Neural progenitor cell (in vitro differentiated cells): ENCODE results near the gene COL4A4. TPM values are rescaled to one million over a fixed set of nuclear protein-coding genes. Genes with fewer than 3 reads are reported as not detected.

Experiments used
- DNase-seq: peaks from one replicate; pipeline ENCODE4 v3.0.0-alpha.2; 2016; ENCODE audit warnings: low spot score
- H2AFZ ChIP-seq: fragments of 200-600 bp; sonication (generic); replicated peaks from 2 replicates; pipeline ENCODE4 v1.6.1; 2016; ENCODE audit warnings: antibody characterized with exemption
- H3F3A ChIP-seq: fragments of 200-600 bp; sonication (generic); 2 replicates; pipeline ENCODE4 v1.6.1; 2016; ENCODE audit warnings: antibody characterized with exemption, low read depth
- H3K27ac ChIP-seq: fragments of 200-600 bp; sonication (generic); 2 replicates; pipeline ENCODE4 v1.5.1; 2016; ENCODE audit warnings: mild to moderate bottlenecking
- H3K27me3 ChIP-seq: fragments of 200-600 bp; sonication (generic); 2 replicates; pipeline ENCODE4 v1.6.1; 2016; ENCODE audit warnings: mild to moderate bottlenecking, moderate library complexity
- H3K36me3 ChIP-seq: fragments of 200-600 bp; sonication (generic); 2 replicates; pipeline ENCODE4 v1.5.1; 2016
- H3K4me1 ChIP-seq: fragments of 200-600 bp; sonication (generic); 2 replicates; pipeline ENCODE4 v1.6.1; 2016; ENCODE audit warnings: mixed run types
- H3K4me2 ChIP-seq: fragments of 200-600 bp; sonication (generic); 2 replicates; pipeline ENCODE4 v1.6.1; 2016
- H3K4me3 ChIP-seq: fragments of 200-600 bp; sonication (generic); 2 replicates; pipeline ENCODE4 v1.5.1; 2016
- H3K79me2 ChIP-seq: fragments of 200-600 bp; sonication (generic); 2 replicates; pipeline ENCODE4 v1.6.1; 2016; ENCODE audit warnings: low read depth
- H3K9ac ChIP-seq: fragments of 200-600 bp; sonication (generic); 2 replicates; pipeline ENCODE4 v1.6.1; 2016
- H3K9me3 ChIP-seq: fragments of 200-600 bp; sonication (generic); 2 replicates; pipeline ENCODE4 v1.5.1; 2016; ENCODE audit warnings: low read depth
- H4K20me1 ChIP-seq: fragments of 200-600 bp; sonication (generic); 2 replicates; pipeline ENCODE4 v1.6.1; 2016; ENCODE audit warnings: low read depth
- H3K27ac Mint-ChIP-seq: 3 replicates; pipeline ENCODE4 v1.8.0; 2021; ENCODE audit warnings: mixed read lengths
- H3K27me3 Mint-ChIP-seq: 2 replicates; pipeline ENCODE4 v1.8.0; 2022; ENCODE audit warnings: low read depth, mild to moderate bottlenecking, inconsistent platforms, moderate library complexity, mixed read lengths; ENCODE audit not compliant: insufficient read depth
- H3K36me3 Mint-ChIP-seq: 3 replicates; pipeline ENCODE4 v1.8.0; 2021; ENCODE audit warnings: mixed read lengths
- H3K4me1 Mint-ChIP-seq: 3 replicates; pipeline ENCODE4 v1.8.0; 2021; ENCODE audit warnings: mixed read lengths
- H3K4me3 Mint-ChIP-seq: 3 replicates; pipeline ENCODE4 v1.8.0; 2021; ENCODE audit warnings: mild to moderate bottlenecking, moderate library complexity, mixed read lengths
- H3K9me3 Mint-ChIP-seq: 3 replicates; pipeline ENCODE4 v1.8.0; 2020; ENCODE audit warnings: mixed read lengths
- CTCF ChIP-seq: fragments of 200-600 bp; sonication (generic); IDR thresholded peaks from 2 replicates; pipeline ENCODE4 v1.5.1; 2017; ENCODE audit warnings: antibody characterized with exemption, mild to moderate bottlenecking
- EZH2 ChIP-seq: fragments of 200-600 bp; sonication (generic); IDR thresholded peaks from 2 replicates; pipeline ENCODE4 v1.6.1; 2017; ENCODE audit warnings: antibody characterized with exemption, mild to moderate bottlenecking, moderate library complexity
- EZH2phosphoT487 ChIP-seq: fragments of 200-600 bp; sonication (generic); IDR thresholded peaks from 2 replicates; pipeline ENCODE4 v1.6.1; 2017; ENCODE audit warnings: antibody characterized with exemption
- total RNA-seq: library from RNA; depleted of rRNA; stranded (reverse); fragments of >200 nt; gene quantifications from 2 replicates; pipeline ENCODE4 v1.2.3, GENCODE V29; 2015; ENCODE audit warnings: low replicate concordance

Gene COL4A4
- total RNA-seq, 1 donor from 2014 or later = 0.60 TPM

GRCh38 chr2:226970362-226970761 lies 193.6 kb downstream of the COL4A4 start:
- no peaks in the 10 kb centered on the region for H3F3A ChIP-seq
- no peaks in the 10 kb centered on the region for H3K36me3 ChIP-seq
- Mint-ChIP-seq H3K4me1 (no peaks in the 10 kb centered on the region), H3K9me3 (no peaks in the 10 kb centered on the region), H3K36me3 (no peaks in the 10 kb centered on the region), H3K27me3 (peaks cover 2% of the 10 kb centered on the region), H3K4me3 (no peak overlapping the region), H3K27ac (no peak overlapping the region)
- no peaks in the 10 kb centered on the region for H3K27me3 ChIP-seq
- no peaks in the 10 kb centered on the region for H4K20me1 ChIP-seq
- no peak overlapping the region for H3K9ac ChIP-seq
- H3K4me2 ChIP-seq = no peak overlapping the region
- no peaks in the 10 kb centered on the region for H3K9me3 ChIP-seq
- H2AFZ ChIP-seq = no peak overlapping the region
- DNase-seq = no peak
- no peaks in the 10 kb centered on the region for H3K79me2 ChIP-seq
- TF ChIP-seq EZH2phosphoT487 (no peak), EZH2 (no peak), CTCF (no peak)
- no peaks in the 10 kb centered on the region for H3K4me1 ChIP-seq
- H3K27ac ChIP-seq = no peak overlapping the region
- no peak overlapping the region for H3K4me3 ChIP-seq

GRCh38 chr2:226969417-226970080 lies 194.5 kb downstream of the COL4A4 start:
- H3F3A ChIP-seq = no peaks in the 10 kb centered on the region
- TF ChIP-seq EZH2 (no peak), EZH2phosphoT487 (no peak), CTCF (no peak)

GRCh38 chr2:226965376-226965775 lies 198.6 kb downstream of the COL4A4 start:
- no peaks in the 10 kb centered on the region for H3K36me3 ChIP-seq
- no peaks in the 10 kb centered on the region for H3K9me3 ChIP-seq
- H2AFZ ChIP-seq = no peak overlapping the region
- H3K4me3 ChIP-seq = no peak overlapping the region
- H4K20me1 ChIP-seq = no peaks in the 10 kb centered on the region
- Mint-ChIP-seq H3K4me1 (no peaks in the 10 kb centered on the region), H3K36me3 (no peaks in the 10 kb centered on the region), H3K4me3 (no peak overlapping the region), H3K27ac (no peak overlapping the region), H3K27me3 (no peaks in the 10 kb centered on the region), H3K9me3 (no peaks in the 10 kb centered on the region)
- no peak for DNase-seq
- no peaks in the 10 kb centered on the region for H3K27me3 ChIP-seq
- H3F3A ChIP-seq = no peaks in the 10 kb centered on the region
- TF ChIP-seq CTCF (no peak), EZH2phosphoT487 (no peak), EZH2 (no peak)
- H3K9ac ChIP-seq = no peak overlapping the region
- no peak overlapping the region for H3K27ac ChIP-seq
- H3K79me2 ChIP-seq = no peaks in the 10 kb centered on the region
- H3K4me2 ChIP-seq = no peak overlapping the region
- peaks cover 5% of the 10 kb centered on the region for H3K4me1 ChIP-seq

More at GRCh38 chr2:226969417-226970080, 194.5 kb downstream of the COL4A4 start:
- H3K36me3 ChIP-seq = no peaks in the 10 kb centered on the region
- no peak overlapping the region for H2AFZ ChIP-seq
- H3K9me3 ChIP-seq = no peaks in the 10 kb centered on the region
- no peak overlapping the region for H3K4me3 ChIP-seq
- DNase-seq = no peak
- H3K4me3 Mint-ChIP-seq = no peak overlapping the region
- H3K4me1 ChIP-seq = no peaks in the 10 kb centered on the region
- no peaks in the 10 kb centered on the region for H4K20me1 ChIP-seq
- H3K36me3 Mint-ChIP-seq = no peaks in the 10 kb centered on the region
- H3K27me3 ChIP-seq = no peaks in the 10 kb centered on the region
- no peak overlapping the region for H3K27ac Mint-ChIP-seq
- H3K4me1 Mint-ChIP-seq = no peaks in the 10 kb centered on the region
- no peaks in the 10 kb centered on the region for H3K27me3 Mint-ChIP-seq
- H3K79me2 ChIP-seq = no peaks in the 10 kb centered on the region
- H3K9ac ChIP-seq = no peak overlapping the region
- no peak overlapping the region for H3K27ac ChIP-seq
- H3K4me2 ChIP-seq = no peak overlapping the region
- no peaks in the 10 kb centered on the region for H3K9me3 Mint-ChIP-seq
